Tibial nerve (tissue), 4 donors: ENCODE data around the gene GSX1. TPM values are rescaled to one million over a fixed set of nuclear protein-coding genes. Genes with fewer than 3 reads are reported as not detected.

Source experiments
- DNase-seq, 2 donors: peaks; one replicate each; pipeline ENCODE4 v3.0.0-alpha.2; 2019; ENCODE audit warnings: low spot score in 2 of 2
- H3K27ac ChIP-seq, 4 donors: fragments of 200-600 bp; sonication (generic) in 3 of 4; one replicate each; pipeline ENCODE4 v1.5.1; 2017 to 2019; ENCODE audit warnings: mild to moderate bottlenecking in 1 of 4
- H3K27me3 ChIP-seq, 2 donors: fragments of 200-600 bp; sonication (generic) in 1 of 2; one replicate each; pipeline versions ENCODE4 v1.5.1 to v1.6.0; 2017 to 2019
- H3K36me3 ChIP-seq, 3 donors: fragments of 200-600 bp; sonication (generic); one replicate each; pipeline ENCODE4 v1.5.1; 2018 to 2019
- H3K4me1 ChIP-seq, 4 donors: fragments of 200-600 bp; sonication (generic) in 3 of 4; one replicate each; pipeline ENCODE4 v1.5.1; 2017 to 2019
- H3K4me3 ChIP-seq, 4 donors: fragments of 200-600 bp; sonication (generic) in 3 of 4; one replicate each; pipeline ENCODE4 v1.5.1; 2017 to 2019; ENCODE audit warnings: mild to moderate bottlenecking in 1 of 4, moderate library complexity in 1 of 4
- H3K9me3 ChIP-seq, 4 donors: fragments of 200-600 bp; sonication (generic) in 3 of 4; one replicate each; pipeline ENCODE4 v1.5.1; 2017 to 2019
- CTCF ChIP-seq, 5 experiments: fragments of 200-600 bp in 3 of 5; fragments of 450-650 bp in 2 of 5; sonication (generic) in 3 of 5; IDR thresholded peaks; one replicate each; pipeline ENCODE4 v1.5.1; 2016 to 2019; ENCODE audit warnings: antibody characterized with exemption in 5 of 5, mild to moderate bottlenecking in 3 of 5, moderate library complexity in 2 of 5
- EP300 ChIP-seq, 2 donors: sonication (generic); formaldehyde crosslinking; IDR thresholded peaks; one replicate each; pipeline ENCODE4 v1.6.1; 2017; ENCODE audit warnings: antibody characterized with exemption in 2 of 2, mild to moderate bottlenecking in 1 of 2
- POLR2A ChIP-seq, 2 donors: fragments of 450-650 bp; IDR thresholded peaks; one replicate each; pipeline ENCODE4 v1.6.1; 2017; ENCODE audit warnings: antibody characterized with exemption in 2 of 2, mild to moderate bottlenecking in 2 of 2, moderate library complexity in 2 of 2
- WGBS, 2 donors: methylation state at CpG; one replicate each; pipeline ENCODE4 v1.1.5; 2018; 5-methylcytosine and 5-hydroxymethylcytosine counted together
- total RNA-seq, 4 donors: library from RNA; depleted of rRNA; stranded (reverse); fragments of >200 nt; gene quantifications; one replicate each; pipeline ENCODE4 v1.1.0, GENCODE V29; 2016

GSX1 gene
- total RNA-seq, 4 donors from 2014 or later = not detected

- Histone ChIP-seq H3K36me3 (no peaks in the 10 kb centered on the region), H3K27me3 (peaks cover 0 to 14% of the 10 kb centered on the region in 2 donors), H3K4me1 (no peaks in the 10 kb centered on the region), H3K9me3 (no peaks in the 10 kb centered on the region), H3K4me3 (no peak overlapping the region), H3K27ac (no peak overlapping the region)
- TF ChIP-seq EP300 (IDR thresholded peaks at IDR 0.05) (no peak), POLR2A (IDR thresholded peaks at IDR 0.05) (no peak), CTCF (IDR thresholded peaks at IDR 0.05) (no peak)
- no peak for DNase-seq
- 8 to 22% methylated on average over 9 to 13 of the region's 13 CpGs for WGBS, 2 donors
These were observed 16.3 kb upstream of the GSX1 start for GRCh38 chr13:27775943-27776342.

DNA sequence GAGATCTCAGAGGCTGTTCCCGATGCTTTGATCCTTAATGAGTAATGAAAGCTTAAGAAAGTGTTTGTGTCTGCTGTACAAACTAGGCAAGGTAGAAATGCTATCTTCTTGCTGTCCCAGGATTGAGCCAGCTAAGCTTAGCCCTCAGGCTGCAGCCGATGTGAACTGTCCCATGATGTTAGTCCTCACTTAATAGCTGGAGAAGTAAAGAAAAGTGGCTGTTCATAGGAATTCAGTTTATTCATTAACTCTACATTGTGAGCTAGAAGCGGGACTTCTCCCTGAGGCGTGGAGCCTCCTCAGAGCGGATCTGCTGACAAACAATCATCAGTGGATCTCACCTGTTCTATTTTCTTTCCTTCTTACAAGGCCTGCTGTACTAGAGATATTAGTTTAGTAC lies 10.1 kb upstream of the GSX1 start:
- Histone ChIP-seq H3K4me3 (no peak overlapping the region), H3K27ac (no peak overlapping the region), H3K27me3 (peaks cover 0 to 27% of the 10 kb centered on the region in 2 donors), H3K36me3 (no peaks in the 10 kb centered on the region), H3K9me3 (peaks cover 0 to 7% (median 0%) of the 10 kb centered on the region in 4 donors), H3K4me1 (no peaks in the 10 kb centered on the region)
- WGBS, 2 donors = 41 to 51% methylated on average over 5 of the region's 5 CpGs
- no peak for TF ChIP-seq POLR2A (IDR thresholded peaks at IDR 0.05)
- no peak for TF ChIP-seq CTCF (IDR thresholded peaks at IDR 0.05)
- no peak for TF ChIP-seq EP300 (IDR thresholded peaks at IDR 0.05)
- DNase-seq = no peak

DNA sequence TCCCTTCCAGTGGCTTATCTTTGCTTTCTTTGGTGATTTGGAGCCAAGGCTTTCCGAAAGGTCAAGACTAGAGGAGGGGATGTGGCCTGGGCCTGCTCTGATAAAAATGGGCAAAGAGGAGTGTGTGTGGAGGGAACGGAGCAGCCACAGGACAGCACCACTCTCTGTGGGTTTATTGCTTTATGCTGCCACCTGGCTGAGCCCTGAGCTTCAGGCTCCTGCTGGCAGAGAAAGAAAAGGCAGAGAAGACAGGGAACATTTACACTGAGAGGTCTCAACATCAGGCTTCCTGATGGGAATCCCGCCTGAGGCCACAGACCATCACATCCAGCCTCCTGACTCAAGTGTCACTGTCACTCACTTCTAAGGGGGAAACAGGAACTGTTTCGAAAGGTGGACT lies 9.2 kb upstream of the GSX1 start:
- DNase-seq = no peak
- H3K9me3 ChIP-seq = peaks cover 0 to 7% (median 0%) of the 10 kb centered on the region in 4 donors
- WGBS, 2 donors = 18 to 39% methylated on average over 4 of the region's 4 CpGs
- no peak overlapping the region for H3K4me3 ChIP-seq
- no peaks in the 10 kb centered on the region for H3K36me3 ChIP-seq
- peaks cover 0 to 35% of the 10 kb centered on the region in 2 donors for H3K27me3 ChIP-seq
- no peaks in the 10 kb centered on the region for H3K4me1 ChIP-seq
- H3K27ac ChIP-seq = no peak overlapping the region
- TF ChIP-seq EP300 (IDR thresholded peaks at IDR 0.05) = no peak
- TF ChIP-seq CTCF (IDR thresholded peaks at IDR 0.05) = no peak
- no peak for TF ChIP-seq POLR2A (IDR thresholded peaks at IDR 0.05)

GRCh38 chr13:27788271-27788670 lies 4.0 kb upstream of the GSX1 start:
- Histone ChIP-seq H3K4me1 (peaks cover 0 to 42% (median 29%) of the 10 kb centered on the region in 4 donors), H3K4me3 (no peak overlapping the region), H3K27me3 (peaks cover 0 to 70% of the 10 kb centered on the region in 2 donors), H3K9me3 (peaks cover 0 to 7% (median 0%) of the 10 kb centered on the region in 4 donors), H3K36me3 (no peaks in the 10 kb centered on the region), H3K27ac (no peak overlapping the region)
- 24 to 25% methylated on average over 1 of the region's 1 CpG for WGBS, 2 donors
- DNase-seq = no peak
- TF ChIP-seq CTCF (IDR thresholded peaks at IDR 0.05) (no peak), EP300 (IDR thresholded peaks at IDR 0.05) (no peak), POLR2A (IDR thresholded peaks at IDR 0.05) (no peak)

DNA sequence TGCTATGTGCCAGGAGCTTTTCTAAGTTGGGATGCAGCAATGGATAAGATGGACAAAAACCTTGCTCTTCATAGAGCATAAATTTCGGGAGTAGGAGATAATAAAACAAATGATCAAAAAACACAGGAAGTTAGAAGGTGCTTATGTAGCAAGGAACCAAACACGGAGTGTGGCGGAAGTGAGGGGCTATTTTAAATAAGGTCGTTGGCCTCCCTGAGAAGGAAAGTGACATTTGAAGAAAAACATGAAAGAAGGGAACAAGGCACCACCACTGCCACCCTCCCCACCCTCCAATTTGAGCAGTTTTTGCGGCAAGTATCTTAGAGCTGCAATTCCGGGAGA lies 3.2 kb upstream of the GSX1 start:
- TF ChIP-seq EP300 (IDR thresholded peaks at IDR 0.05) = no peak
- 8% methylated on average over 6 of the region's 6 CpGs for WGBS, 2 donors
- H3K36me3 ChIP-seq = no peaks in the 10 kb centered on the region
- H3K9me3 ChIP-seq = peaks cover 0 to 7% (median 0%) of the 10 kb centered on the region in 4 donors
- peaks cover under 1 to 78% of the 10 kb centered on the region in 2 donors for H3K27me3 ChIP-seq
- no peak overlapping the region for H3K27ac ChIP-seq
- peaks cover 0 to 48% (median 29%) of the 10 kb centered on the region in 4 donors for H3K4me1 ChIP-seq
- H3K4me3 ChIP-seq = no peak overlapping the region
- DNase-seq = no peak
